Activated CD4-positive, alpha-beta memory T cell treated with anti-CD3 and anti-CD28 coated beads for 36 hours (primary cell): Measurements from ENCODE around the gene E4F1. TPM values are rescaled to one million over a fixed set of nuclear protein-coding genes. Genes with fewer than 3 reads are reported as not detected.

Experiments used
- CTCF ChIA-PET: fragments of 350-600 bp; sonication (Branson Sonifier 250); formaldehyde crosslinking; loops from one replicate; lab custom pipeline; 2021; ENCODE audit warnings: antibody characterized with exemption, inconsistent platforms; lab: Charles Lee
- POLR2A ChIA-PET: fragments of 350-600 bp; sonication (Branson Sonifier 250); formaldehyde crosslinking; loops from one replicate; lab custom pipeline; 2021; ENCODE audit warnings: antibody characterized with exemption; lab: Charles Lee
- DNase-seq: peaks from one replicate; pipeline ENCODE4 v3.0.0-alpha.2; 2020
- H3K27ac Mint-ChIP-seq: one replicate; pipeline ENCODE4 v1.8.0; 2021; ENCODE audit warnings: mixed read lengths
- H3K27me3 Mint-ChIP-seq: one replicate; pipeline ENCODE4 v1.8.0; 2021; ENCODE audit warnings: mixed read lengths
- H3K36me3 Mint-ChIP-seq: one replicate; pipeline ENCODE4 v1.8.0; 2021; ENCODE audit warnings: mixed read lengths
- H3K4me1 Mint-ChIP-seq: one replicate; pipeline ENCODE4 v1.8.0; 2021; ENCODE audit warnings: low read depth, mixed read lengths
- H3K4me3 Mint-ChIP-seq: one replicate; pipeline ENCODE4 v1.8.0; 2021; ENCODE audit warnings: mild to moderate bottlenecking, mixed read lengths
- H3K9me3 Mint-ChIP-seq: one replicate; pipeline ENCODE4 v1.8.0; 2021; ENCODE audit warnings: mixed read lengths
- intact Hi-C: fragments of 100-400 bp; cut with micrococcal nuclease; formaldehyde crosslinking; loops from one replicate; pipeline ENCODE4 v1.15.1; 2023
- total RNA-seq, 2 experiments: library from RNA; stranded (reverse); gene quantifications; one replicate each; pipeline ENCODE4 v1.2.3, GENCODE V29; 2021

Gene E4F1
- total RNA-seq, 2 experiments from 2014 or later = 19.3 to 19.6 TPM

DNA sequence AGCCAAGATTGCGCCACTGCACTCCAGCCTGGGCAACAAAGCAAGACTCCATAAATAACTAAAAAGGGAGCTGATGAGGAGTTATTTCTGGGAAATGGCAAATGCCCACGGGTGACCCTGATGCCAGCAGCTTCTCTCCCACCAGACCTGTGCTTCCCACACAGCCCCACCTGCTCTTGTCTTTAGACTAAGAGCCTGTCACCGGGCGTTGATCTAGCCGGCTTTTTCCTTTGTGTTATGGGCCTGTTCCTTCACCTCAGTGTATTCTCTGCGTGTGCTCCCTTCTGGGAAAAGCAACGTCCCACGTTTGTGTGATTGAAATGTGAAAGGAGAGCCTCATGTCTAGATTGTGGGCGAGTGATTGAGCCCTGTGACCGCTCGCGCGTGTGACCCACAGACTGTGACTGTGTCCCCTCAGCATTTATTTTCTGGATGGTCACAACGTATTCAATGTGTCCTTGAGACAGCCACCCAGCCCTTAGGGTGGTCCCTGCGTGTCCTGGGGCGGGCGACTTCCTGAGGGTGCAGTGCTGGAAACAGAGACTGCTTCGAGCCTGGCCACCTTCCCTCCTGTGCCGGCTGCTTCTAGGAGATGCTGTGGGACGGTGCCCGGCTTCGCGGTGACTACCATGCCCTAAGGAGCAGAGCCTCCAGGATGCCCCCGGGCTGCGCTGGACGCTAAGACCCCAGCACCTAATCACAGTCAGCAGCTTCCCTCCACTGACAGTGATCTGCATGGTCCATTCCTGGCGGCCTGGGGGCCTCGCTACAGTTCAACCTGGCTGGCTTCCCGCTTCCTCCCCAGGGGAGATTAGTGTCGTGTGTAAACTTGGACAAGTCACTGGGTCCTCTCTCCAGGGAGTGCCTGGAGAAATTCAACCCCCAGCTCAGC is 52.3 kb downstream of the E4F1 start:
- ChIA-PET POLR2A (no interaction called here), CTCF (no interaction called here)
- Mint-ChIP-seq H3K9me3 (no peaks in the 10 kb centered on the region), H3K36me3 (no peaks in the 10 kb centered on the region), H3K27me3 (no peaks in the 10 kb centered on the region), H3K4me3 (no peak overlapping the region), H3K27ac (no peak overlapping the region), H3K4me1 (no peaks in the 10 kb centered on the region)
- DNase-seq = no peak
- intact Hi-C loops = no loop called here

DNA sequence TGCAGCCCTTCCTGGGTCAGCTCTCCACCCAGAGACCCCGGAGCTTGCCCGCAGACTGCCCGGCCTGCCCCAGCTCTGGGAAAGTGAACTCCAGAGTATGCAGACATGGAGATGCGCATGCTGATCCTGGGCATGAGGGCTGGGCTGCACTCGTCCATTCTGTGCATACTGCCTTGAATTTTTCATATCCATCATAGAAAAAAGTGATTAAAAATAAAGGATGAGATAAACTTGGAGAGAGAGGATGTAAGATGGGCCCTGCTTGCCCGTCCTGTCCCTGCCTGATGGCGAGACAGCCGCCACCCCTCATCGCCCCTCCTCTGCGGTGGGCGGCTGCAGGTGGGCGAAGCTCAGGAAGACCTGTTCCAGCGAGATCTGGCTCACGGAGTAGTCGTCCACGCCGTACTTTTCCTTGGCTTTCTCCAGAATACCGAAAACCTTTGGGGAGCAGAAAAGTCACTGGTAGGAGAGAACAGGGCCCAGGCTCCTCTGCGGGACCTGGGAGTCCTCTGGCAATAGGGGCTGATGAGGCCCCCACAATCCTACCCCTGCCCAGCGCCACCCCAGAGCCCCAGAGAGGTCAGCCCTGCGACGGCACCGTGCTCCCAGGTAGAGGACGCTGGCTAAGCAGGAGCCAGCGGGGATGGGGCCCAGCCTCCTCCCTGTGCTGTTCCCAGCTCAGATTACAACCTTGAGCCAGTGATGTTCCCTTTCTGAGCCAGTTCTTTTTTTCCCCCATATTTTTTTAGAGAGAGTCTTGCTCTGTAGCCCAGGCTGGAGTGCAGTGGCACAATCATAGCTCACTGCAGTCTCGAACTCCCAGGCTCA is 53.2 kb downstream of the E4F1 start:
- Mint-ChIP-seq H3K9me3 (no peaks in the 10 kb centered on the region), H3K4me1 (no peaks in the 10 kb centered on the region), H3K27me3 (no peaks in the 10 kb centered on the region), H3K4me3 (no peak overlapping the region), H3K36me3 (no peaks in the 10 kb centered on the region), H3K27ac (no peak overlapping the region)
- intact Hi-C loops = no loop called here
- POLR2A ChIA-PET = no interaction called here
- no peak for DNase-seq
- CTCF ChIA-PET = no interaction called here

DNA sequence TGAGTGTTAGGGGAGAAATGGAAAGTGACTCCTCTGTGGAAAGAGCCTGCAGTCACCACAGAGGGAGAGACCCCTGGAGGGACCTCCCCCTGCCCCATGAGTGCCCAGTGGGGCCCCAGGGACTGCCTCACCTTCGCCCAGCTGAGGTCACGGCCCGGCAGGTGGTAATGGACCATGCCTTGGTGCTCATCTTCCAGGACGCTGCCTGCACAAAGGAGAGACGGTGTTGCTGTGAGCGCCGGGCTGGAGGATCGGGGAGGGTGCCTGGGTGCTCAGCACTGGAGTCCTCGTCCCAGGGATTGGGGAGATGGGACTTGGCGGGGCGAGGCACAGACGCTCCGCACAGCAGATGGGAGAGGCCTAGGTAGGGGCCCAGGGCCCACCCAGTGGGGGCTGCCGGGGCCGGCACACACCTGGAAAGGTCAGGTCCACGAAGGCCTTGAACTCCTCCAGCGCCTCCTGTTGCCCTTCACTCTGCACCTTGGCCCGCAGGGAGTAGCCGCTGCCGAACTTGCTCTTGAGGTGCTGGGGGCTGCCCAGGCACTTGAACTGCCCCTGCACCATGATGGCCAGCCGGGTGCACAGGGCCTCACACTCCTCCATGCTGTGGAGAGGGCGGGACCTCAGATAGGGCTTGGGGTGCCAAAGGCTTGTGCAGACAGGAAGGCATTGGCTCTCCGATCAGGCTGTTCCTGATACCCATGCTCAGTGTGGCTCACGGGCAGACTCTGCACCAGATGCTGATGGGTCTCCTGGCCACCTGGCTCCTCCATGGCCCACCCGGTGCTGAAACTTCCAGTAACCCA is 54.3 kb downstream of the E4F1 start:
- H3K36me3 Mint-ChIP-seq = no peaks in the 10 kb centered on the region
- no peak for DNase-seq
- no peak overlapping the region for H3K4me3 Mint-ChIP-seq
- no peaks in the 10 kb centered on the region for H3K9me3 Mint-ChIP-seq
- H3K4me1 Mint-ChIP-seq = no peaks in the 10 kb centered on the region
- ChIA-PET POLR2A (no interaction called here), CTCF (no interaction called here)
- H3K27ac Mint-ChIP-seq = no peak overlapping the region
- H3K27me3 Mint-ChIP-seq = no peaks in the 10 kb centered on the region
- intact Hi-C loops = no loop called here

GRCh38 chr16:2278272-2278608 is 54.8 kb downstream of the E4F1 start:
- POLR2A ChIA-PET = no interaction called here
- intact Hi-C loops = no loop called here

GRCh38 chr16:2278956-2279800 is 55.8 kb downstream of the E4F1 start:
- Mint-ChIP-seq H3K36me3 (peaks cover 3% of the 10 kb centered on the region), H3K27me3 (no peaks in the 10 kb centered on the region), H3K27ac (no peak overlapping the region), H3K9me3 (no peaks in the 10 kb centered on the region), H3K4me3 (no peak overlapping the region), H3K4me1 (no peaks in the 10 kb centered on the region)
- no peak for DNase-seq
- intact Hi-C loops = no loop called here
- ChIA-PET CTCF (interaction anchor here (0.8 to 1.0 kb wide), 2 partner anchors 27 to 222 kb away, joined by 3 read pairs; no protein-coding TSS in a partner anchor), POLR2A (interaction anchor here (0.5 kb wide), 1 partner anchor 8 kb away, joined by 3 read pairs; no protein-coding TSS in a partner anchor)

More at GRCh38 chr16:2278272-2278608, 54.8 kb downstream of the E4F1 start:
- Mint-ChIP-seq H3K27ac (no peak overlapping the region), H3K4me1 (no peaks in the 10 kb centered on the region), H3K4me3 (no peak overlapping the region), H3K9me3 (no peaks in the 10 kb centered on the region), H3K27me3 (no peaks in the 10 kb centered on the region), H3K36me3 (no peaks in the 10 kb centered on the region)
- DNase-seq = no peak
- CTCF ChIA-PET = no interaction called here

GRCh38 chr16:2280461-2280860 is 57.1 kb downstream of the E4F1 start:
- no peak overlapping the region for H3K27ac Mint-ChIP-seq
- intact Hi-C loops = no loop called here
- DNase-seq = no peak
- ChIA-PET POLR2A (no interaction called here), CTCF (interaction anchor here (1.0 kb wide), 1 partner anchor 28 kb away, joined by 3 read pairs; no protein-coding TSS in a partner anchor)
- H3K4me3 Mint-ChIP-seq = no peak overlapping the region
- H3K9me3 Mint-ChIP-seq = no peaks in the 10 kb centered on the region
- H3K4me1 Mint-ChIP-seq = no peaks in the 10 kb centered on the region
- H3K36me3 Mint-ChIP-seq = peaks cover 3% of the 10 kb centered on the region
- no peaks in the 10 kb centered on the region for H3K27me3 Mint-ChIP-seq

- Mint-ChIP-seq H3K27me3 (no peaks in the 10 kb centered on the region), H3K27ac (no peak overlapping the region), H3K36me3 (peaks cover 3% of the 10 kb centered on the region), H3K4me1 (no peaks in the 10 kb centered on the region), H3K4me3 (no peak overlapping the region), H3K9me3 (no peaks in the 10 kb centered on the region)
- ChIA-PET POLR2A (no interaction called here), CTCF (no interaction called here)
- intact Hi-C loops = no loop called here
- no peak for DNase-seq
These were observed 57.7 kb downstream of the E4F1 start for GRCh38 chr16:2280981-2281542.

DNA sequence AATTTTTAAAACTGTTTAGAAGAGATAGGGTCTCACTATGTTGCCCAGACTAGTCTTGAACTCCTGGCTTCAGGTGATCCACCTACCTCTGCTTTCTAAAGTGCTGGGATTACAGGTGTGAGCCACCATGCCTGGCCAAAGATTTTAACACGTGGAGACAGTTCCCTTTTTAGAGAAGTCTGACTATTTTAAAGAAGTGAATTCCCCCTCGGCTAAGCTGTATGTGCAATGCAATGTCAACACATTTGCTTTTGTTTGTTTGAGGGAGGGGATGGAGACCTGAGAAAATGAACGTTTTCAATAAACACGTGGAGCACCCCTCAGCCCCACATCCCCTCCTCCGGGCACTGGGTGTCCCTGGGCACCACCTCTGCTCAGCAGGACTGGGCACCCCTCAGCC is 58.9 kb downstream of the E4F1 start:
- ChIA-PET CTCF (no interaction called here), POLR2A (no interaction called here)
- intact Hi-C loops = no loop called here
- DNase-seq = no peak
- H3K27ac Mint-ChIP-seq = no peak overlapping the region
- H3K9me3 Mint-ChIP-seq = no peaks in the 10 kb centered on the region
- H3K4me3 Mint-ChIP-seq = no peak overlapping the region
- peaks cover 3% of the 10 kb centered on the region for H3K36me3 Mint-ChIP-seq
- H3K27me3 Mint-ChIP-seq = no peaks in the 10 kb centered on the region
- H3K4me1 Mint-ChIP-seq = no peaks in the 10 kb centered on the region

- intact Hi-C loops = no loop called here
- POLR2A ChIA-PET = no interaction called here
- DNase-seq = no peak
- H3K4me3 Mint-ChIP-seq = no peak overlapping the region
- no peak overlapping the region for H3K27ac Mint-ChIP-seq
- CTCF ChIA-PET = no interaction called here
- peaks cover 3% of the 10 kb centered on the region for H3K36me3 Mint-ChIP-seq
- no peaks in the 10 kb centered on the region for H3K4me1 Mint-ChIP-seq
- H3K9me3 Mint-ChIP-seq = no peaks in the 10 kb centered on the region
- no peaks in the 10 kb centered on the region for H3K27me3 Mint-ChIP-seq
These were observed 59.6 kb downstream of the E4F1 start for GRCh38 chr16:2282866-2283555.

- ChIA-PET CTCF (no interaction called here), POLR2A (no interaction called here)
- Mint-ChIP-seq H3K36me3 (peaks cover 3% of the 10 kb centered on the region), H3K9me3 (no peaks in the 10 kb centered on the region), H3K4me1 (no peaks in the 10 kb centered on the region), H3K27ac (no peak overlapping the region), H3K27me3 (no peaks in the 10 kb centered on the region), H3K4me3 (no peak overlapping the region)
- no peak for DNase-seq
- intact Hi-C loops = no loop called here
These were observed 60.8 kb downstream of the E4F1 start for GRCh38 chr16:2284001-2284770.
